ENCODE data around the gene SYDE1. TPM values are rescaled to one million over a fixed set of nuclear protein-coding genes. Genes with fewer than 3 reads are reported as not detected.

SYDE1 gene
- polyA plus RNA-seq, 1 donor from 2014 or later = not detected

GRCh38 chr19:15120135-15121026, 13.2 kb downstream of the SYDE1 start:
- Histone ChIP-seq H3K79me2 (replicated peaks; ENCODE audit: insufficient read depth, low read length) (peaks cover 4% of the 10 kb centered on the region), H3K9me3 (ENCODE audit: low read length) (no peaks in the 10 kb centered on the region), H2AFZ (ENCODE audit: low read depth, low read length) (no peak overlapping the region), H3K4me3 (ENCODE audit: low read length) (no peak overlapping the region), H3K36me3 (ENCODE audit: insufficient read depth, low read length) (peaks cover 5% of the 10 kb centered on the region), H3K4me2 (ENCODE audit: low read length) (no peak overlapping the region), H3K9me2 (ENCODE audit: insufficient read depth, low read length) (no peaks in the 10 kb centered on the region), H4K20me1 (ENCODE audit: insufficient read depth) (no peaks in the 10 kb centered on the region), H3F3A (ENCODE audit: insufficient read depth, low read length, poor library complexity, severe bottlenecking) (no peaks in the 10 kb centered on the region), H3K9ac (ENCODE audit: low read length) (no peak overlapping the region), H3K27me3 (ENCODE audit: insufficient read depth, low read depth, low read length) (no peaks in the 10 kb centered on the region), H3K27ac (ENCODE audit: low read length) (no peak overlapping the region)
- TF ChIP-seq REST (IDR thresholded peaks at IDR 0.05; ENCODE audit: borderline replicate concordance) (no peak), EZH2 (IDR thresholded peaks at IDR 0.05; ENCODE audit: borderline replicate concordance, insufficient read depth, low read length, poor library complexity, severe bottlenecking) (no peak), SMC3 (conservative IDR thresholded peaks at IDR 0.05; ENCODE audit: poor library complexity) (no peak), TAF1 (IDR thresholded peaks at IDR 0.05; ENCODE audit: low read depth) (no peak), RAD21 (conservative IDR thresholded peaks at IDR 0.05) (no peak), CTCF (IDR thresholded peaks at IDR 0.05; ENCODE audit: poor library complexity, severe bottlenecking) (no peak), MXI1 (conservative IDR thresholded peaks at IDR 0.05; ENCODE audit: poor library complexity, severe bottlenecking) (no peak), POLR2AphosphoS5 (IDR thresholded peaks at IDR 0.05) (no peak), EP300 (conservative IDR thresholded peaks at IDR 0.05; ENCODE audit: poor library complexity, severe bottlenecking) (no peak)

GRCh38 chr19:15122331-15123030, 15.3 kb downstream of the SYDE1 start:
- no peak overlapping the region for H3K4me2 ChIP-seq (ENCODE audit: low read length)
- H3K9me2 ChIP-seq (ENCODE audit: insufficient read depth, low read length) = no peaks in the 10 kb centered on the region
- H3K36me3 ChIP-seq (ENCODE audit: insufficient read depth, low read length) = peaks cover 5% of the 10 kb centered on the region
- H3K79me2 ChIP-seq (replicated peaks; ENCODE audit: insufficient read depth, low read length) = peaks cover 4% of the 10 kb centered on the region
- no peak overlapping the region for H3K9ac ChIP-seq (ENCODE audit: low read length)
- TF ChIP-seq RAD21 (conservative IDR thresholded peaks at IDR 0.05) = no peak
- TF ChIP-seq POLR2AphosphoS5 (IDR thresholded peaks at IDR 0.05) = no peak
- no peak for TF ChIP-seq MXI1 (conservative IDR thresholded peaks at IDR 0.05; ENCODE audit: poor library complexity, severe bottlenecking)
- TF ChIP-seq TAF1 (IDR thresholded peaks at IDR 0.05; ENCODE audit: low read depth) = no peak
- no peak for TF ChIP-seq REST (IDR thresholded peaks at IDR 0.05; ENCODE audit: borderline replicate concordance)
- TF ChIP-seq EP300 (conservative IDR thresholded peaks at IDR 0.05; ENCODE audit: poor library complexity, severe bottlenecking) = no peak
- TF ChIP-seq EZH2 (IDR thresholded peaks at IDR 0.05; ENCODE audit: borderline replicate concordance, insufficient read depth, low read length, poor library complexity, severe bottlenecking) = no peak
- TF ChIP-seq SMC3 (conservative IDR thresholded peaks at IDR 0.05; ENCODE audit: poor library complexity) = no peak
- TF ChIP-seq CTCF (IDR thresholded peaks at IDR 0.05; ENCODE audit: poor library complexity, severe bottlenecking) = no peak
- no peaks in the 10 kb centered on the region for H3K27me3 ChIP-seq (ENCODE audit: insufficient read depth, low read depth, low read length)
- no peaks in the 10 kb centered on the region for H3K9me3 ChIP-seq (ENCODE audit: low read length)
- no peak overlapping the region for H3K4me3 ChIP-seq (ENCODE audit: low read length)
- H3F3A ChIP-seq (ENCODE audit: insufficient read depth, low read length, poor library complexity, severe bottlenecking) = no peaks in the 10 kb centered on the region
- H4K20me1 ChIP-seq (ENCODE audit: insufficient read depth) = no peaks in the 10 kb centered on the region
- H3K27ac ChIP-seq (ENCODE audit: low read length) = no peak overlapping the region
- no peak overlapping the region for H2AFZ ChIP-seq (ENCODE audit: low read depth, low read length)

Measured in neural cell (in vitro differentiated cells).